Measurements from ENCODE around the gene FLOT1. TPM values are rescaled to one million over a fixed set of nuclear protein-coding genes. Genes with fewer than 3 reads are reported as not detected.

Gene FLOT1
- total and polyA plus RNA-seq, 2 of the 13 experiments (the other 11 are each of a cell fraction or from before 2014, with no cell fraction given): 82.3 to 130 TPM

GRCh38 chr6:30759575-30760239 lies 17.2 kb upstream of the FLOT1 start (continued):
- TF ChIP-seq ZSCAN12 (CRISPR knock-in tag; IDR thresholded peaks at IDR 0.05): no peak
- TF ChIP-seq KLF9 (CRISPR knock-in tag; IDR thresholded peaks at IDR 0.05; ENCODE audit: low read depth): no peak
- TF ChIP-seq HBP1 (CRISPR knock-in tag; IDR thresholded peaks at IDR 0.05; ENCODE audit: low read depth): no peak
- TF ChIP-seq NFE2L1 (CRISPR knock-in tag; IDR thresholded peaks at IDR 0.05; ENCODE audit: borderline replicate concordance): no peak
- TF ChIP-seq ZNF737 (CRISPR knock-in tag; IDR thresholded peaks at IDR 0.05; ENCODE audit: borderline replicate concordance): no peak
- no peak for TF ChIP-seq ZNF33A (CRISPR knock-in tag; IDR thresholded peaks at IDR 0.05; ENCODE audit: borderline replicate concordance)
- peak; percentile 27; the same call in 1 of the 2 replicates for TF ChIP-seq SMC3 (IDR thresholded peaks at IDR 0.05; ENCODE audit: low read length)
- peak; percentile 51; the same call in 1 of the 2 replicates for TF ChIP-seq GATAD2A (CRISPR knock-in tag; IDR thresholded peaks at IDR 0.05)
- no peak for TF ChIP-seq ZBTB8A (CRISPR knock-in tag; IDR thresholded peaks at IDR 0.05; ENCODE audit: borderline replicate concordance, low read depth)
- no peak for TF ChIP-seq ZNF883 (CRISPR knock-in tag; IDR thresholded peaks at IDR 0.05; ENCODE audit: not compliant biosample characterization)
- TF ChIP-seq ELF3 (CRISPR knock-in tag; IDR thresholded peaks at IDR 0.05): peak; percentile 31; the same call in 1 of the 2 replicates
- TF ChIP-seq ATF1 (CRISPR knock-in tag; IDR thresholded peaks at IDR 0.05): no peak
- 0 out of 2 replicates have a peak, but pooled peaks have one; percentile 36 for TF ChIP-seq MAZ (IDR thresholded peaks at IDR 0.05; ENCODE audit: borderline replicate concordance, low read depth, low read length)
- peak; percentile 35; the same call in 1 of the 2 replicates for TF ChIP-seq MAZ (CRISPR knock-in tag; IDR thresholded peaks at IDR 0.05; ENCODE audit: low read depth)
- TF ChIP-seq AKNA (CRISPR knock-in tag; IDR thresholded peaks at IDR 0.05; ENCODE audit: borderline replicate concordance): no peak
- TF ChIP-seq ZFP41 (CRISPR knock-in tag; IDR thresholded peaks at IDR 0.05; ENCODE audit: borderline replicate concordance): no peak
- TF ChIP-seq ISX (CRISPR knock-in tag; conservative IDR thresholded peaks at IDR 0.05): no peak
- TF ChIP-seq HDAC2 (CRISPR knock-in tag; IDR thresholded peaks at IDR 0.05): 0 out of 2 replicates have a peak, but pooled peaks have one; percentile 43
- TF ChIP-seq, protein P1, sequence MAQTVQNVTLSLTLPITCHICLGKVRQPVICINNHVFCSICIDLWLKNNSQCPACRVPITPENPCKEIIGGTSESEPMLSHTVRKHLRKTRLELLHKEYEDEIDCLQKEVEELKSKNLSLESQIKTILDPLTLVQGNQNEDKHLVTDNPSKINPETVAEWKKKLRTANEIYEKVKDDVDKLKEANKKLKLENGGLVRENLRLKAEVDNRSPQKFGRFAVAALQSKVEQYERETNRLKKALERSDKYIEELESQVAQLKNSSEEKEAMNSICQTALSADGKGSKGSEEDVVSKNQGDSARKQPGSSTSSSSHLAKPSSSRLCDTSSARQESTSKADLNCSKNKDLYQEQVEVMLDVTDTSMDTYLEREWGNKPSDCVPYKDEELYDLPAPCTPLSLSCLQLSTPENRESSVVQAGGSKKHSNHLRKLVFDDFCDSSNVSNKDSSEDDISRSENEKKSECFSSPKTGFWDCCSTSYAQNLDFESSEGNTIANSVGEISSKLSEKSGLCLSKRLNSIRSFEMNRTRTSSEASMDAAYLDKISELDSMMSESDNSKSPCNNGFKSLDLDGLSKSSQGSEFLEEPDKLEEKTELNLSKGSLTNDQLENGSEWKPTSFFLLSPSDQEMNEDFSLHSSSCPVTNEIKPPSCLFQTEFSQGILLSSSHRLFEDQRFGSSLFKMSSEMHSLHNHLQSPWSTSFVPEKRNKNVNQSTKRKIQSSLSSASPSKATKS (CRISPR knock-in tag; IDR thresholded peaks at IDR 0.05): no peak
- TF ChIP-seq RELA (CRISPR knock-in tag; IDR thresholded peaks at IDR 0.05): no peak
- TF ChIP-seq MIXL1 (CRISPR knock-in tag; IDR thresholded peaks at IDR 0.05): no peak
- TF ChIP-seq DMAP1 (CRISPR knock-in tag; IDR thresholded peaks at IDR 0.05): no peak
- TF ChIP-seq KDM4B (CRISPR knock-in tag; IDR thresholded peaks at IDR 0.05): no peak
- TF ChIP-seq MIER3 (CRISPR knock-in tag; IDR thresholded peaks at IDR 0.05; ENCODE audit: borderline replicate concordance): peak; percentile 75; the same call in 1 of the 2 replicates
